ENCODE measurements around the gene C1orf167.

C1orf167 gene

GRCh38 chr1:11799099-11799498 lies 37.1 kb downstream of the C1orf167 start:
- Histone ChIP-seq H2AFZ (ENCODE audit: low read length) (no peak overlapping the region), H4K20me1 (ENCODE audit: insufficient read depth, low read length) (no peaks in the 10 kb centered on the region), H3K4me3 (ENCODE audit: low read length) (no peak overlapping the region), H3K4me1 (ENCODE audit: low read length) (peaks cover 11% of the 10 kb centered on the region), H3K4me2 (ENCODE audit: low read depth, low read length) (no peak overlapping the region), H3F3A (ENCODE audit: insufficient read depth, low read length) (peaks cover 4% of the 10 kb centered on the region; the same call in 1 of the 2 replicates), H3K9me2 (replicated peaks; ENCODE audit: insufficient read depth, low read length) (no peaks in the 10 kb centered on the region), H3K36me3 (replicated peaks; ENCODE audit: insufficient read depth, low read length) (no peaks in the 10 kb centered on the region), H3K27ac (ENCODE audit: low read length) (no peak overlapping the region), H3K79me2 (ENCODE audit: low read length) (peaks cover 15% of the 10 kb centered on the region; the same call in 1 of the 2 replicates), H3K9ac (ENCODE audit: low read length) (no peak overlapping the region), H3K27me3 (replicated peaks; ENCODE audit: insufficient read depth, low read length) (no peaks in the 10 kb centered on the region), H3K9me3 (replicated peaks; ENCODE audit: insufficient read depth, low read length) (no peaks in the 10 kb centered on the region)
- no peak for DNase-seq
- TF ChIP-seq CTCF (IDR thresholded peaks at IDR 0.05; ENCODE audit: low read length): no peak
- TF ChIP-seq EZH2 (optimal IDR thresholded peaks at IDR 0.05; ENCODE audit: low read depth, low read length): no peak
- no peak for TF ChIP-seq EZH2phosphoT487 (IDR thresholded peaks at IDR 0.05; ENCODE audit: low read length)

- peaks cover 22% of the 10 kb centered on the region for H3K79me2 ChIP-seq (ENCODE audit: low read length)
- H4K20me1 ChIP-seq (ENCODE audit: insufficient read depth, low read length): no peaks in the 10 kb centered on the region
- no peak overlapping the region for H3K4me2 ChIP-seq (ENCODE audit: low read depth, low read length)
- no peaks in the 10 kb centered on the region for H3K9me3 ChIP-seq (replicated peaks; ENCODE audit: insufficient read depth, low read length)
- no peaks in the 10 kb centered on the region for H3K27me3 ChIP-seq (replicated peaks; ENCODE audit: insufficient read depth, low read length)
- peaks cover 11% of the 10 kb centered on the region for H3F3A ChIP-seq (ENCODE audit: insufficient read depth, low read length)
- DNase-seq: no peak
- no peak overlapping the region for H3K27ac ChIP-seq (ENCODE audit: low read length)
- H3K36me3 ChIP-seq (replicated peaks; ENCODE audit: insufficient read depth, low read length): no peaks in the 10 kb centered on the region
- peaks cover 18% of the 10 kb centered on the region for H3K4me1 ChIP-seq (ENCODE audit: low read length)
- H3K9ac ChIP-seq (ENCODE audit: low read length): no peak overlapping the region
- no peak overlapping the region for H3K4me3 ChIP-seq (ENCODE audit: low read length)
- no peak for TF ChIP-seq CTCF (IDR thresholded peaks at IDR 0.05; ENCODE audit: low read length)
- TF ChIP-seq EZH2 (optimal IDR thresholded peaks at IDR 0.05; ENCODE audit: low read depth, low read length): no peak
- TF ChIP-seq EZH2phosphoT487 (IDR thresholded peaks at IDR 0.05; ENCODE audit: low read length): no peak
- H2AFZ ChIP-seq (ENCODE audit: low read length): no peak overlapping the region
- no peaks in the 10 kb centered on the region for H3K9me2 ChIP-seq (replicated peaks; ENCODE audit: insufficient read depth, low read length)
Measured at GRCh38 chr1:11799896-11800295, 37.9 kb downstream of the C1orf167 start.

- Histone ChIP-seq H3K36me3 (replicated peaks; ENCODE audit: insufficient read depth, low read length) (no peaks in the 10 kb centered on the region), H3K79me2 (ENCODE audit: low read length) (peaks cover 27% of the 10 kb centered on the region), H4K20me1 (ENCODE audit: insufficient read depth, low read length) (no peaks in the 10 kb centered on the region), H3K4me2 (ENCODE audit: low read depth, low read length) (no peak overlapping the region), H3K9ac (ENCODE audit: low read length) (no peak overlapping the region), H3K9me3 (replicated peaks; ENCODE audit: insufficient read depth, low read length) (no peaks in the 10 kb centered on the region), H3F3A (ENCODE audit: insufficient read depth, low read length) (peaks cover 16% of the 10 kb centered on the region), H3K27ac (ENCODE audit: low read length) (no peak overlapping the region), H3K4me3 (ENCODE audit: low read length) (no peak overlapping the region), H3K9me2 (replicated peaks; ENCODE audit: insufficient read depth, low read length) (no peaks in the 10 kb centered on the region), H2AFZ (ENCODE audit: low read length) (no peak overlapping the region), H3K4me1 (ENCODE audit: low read length) (peaks cover 18% of the 10 kb centered on the region), H3K27me3 (replicated peaks; ENCODE audit: insufficient read depth, low read length) (no peaks in the 10 kb centered on the region)
- TF ChIP-seq EZH2phosphoT487 (IDR thresholded peaks at IDR 0.05; ENCODE audit: low read length): no peak
- TF ChIP-seq EZH2 (optimal IDR thresholded peaks at IDR 0.05; ENCODE audit: low read depth, low read length): no peak
- no peak for TF ChIP-seq CTCF (IDR thresholded peaks at IDR 0.05; ENCODE audit: low read length)
- no peak for DNase-seq
Measured at GRCh38 chr1:11800391-11800755, 38.4 kb downstream of the C1orf167 start.

Measured in MM.1S (cell line).